NCI-H510A (cell line): Measurements from ENCODE around the gene NABP1.

Source experiments
- DNase-seq: peaks from one replicate; lab custom pipeline; 2025; lab: John Stamatoyannopoulos, UW

The NABP1 gene

GRCh38 chr2:191710411-191710900, 32.5 kb downstream of the NABP1 start:
- no peak for DNase-seq

- no peak for DNase-seq
Measured at GRCh38 chr2:191711621-191712020, 33.7 kb downstream of the NABP1 start.

- no peak for DNase-seq
Measured at GRCh38 chr2:191713837-191714236, 35.9 kb downstream of the NABP1 start.

- DNase-seq: no peak
Measured at GRCh38 chr2:191714925-191715324, 37.0 kb downstream of the NABP1 start.

- DNase-seq: no peak
Measured at GRCh38 chr2:191715471-191715870, 37.5 kb downstream of the NABP1 start.

GRCh38 chr2:191719261-191719660, 41.3 kb downstream of the NABP1 start:
- DNase-seq: no peak

GRCh38 chr2:191719938-191720337, 42.0 kb downstream of the NABP1 start:
- no peak for DNase-seq

GRCh38 chr2:191721331-191721730, 43.4 kb downstream of the NABP1 start:
- no peak for DNase-seq

GRCh38 chr2:191724015-191724414, 46.1 kb downstream of the NABP1 start:
- no peak for DNase-seq

- no peak for DNase-seq
Measured at GRCh38 chr2:191728750-191729624, 51.1 kb downstream of the NABP1 start.

- DNase-seq: no peak
Measured at GRCh38 chr2:191730263-191730662, 52.3 kb downstream of the NABP1 start.
